NOMO-1 (cell line): Measurements from ENCODE around the gene TMCC2.
A peak's percentile ranks its signal among the peaks of the same experiment; 100 is the strongest.

Experiments
- DNase-seq, 2 experiments: peaks; one replicate each; lab custom pipeline; 2025; ENCODE audit not compliant: unreplicated experiment in 2 of 2; lab: John Stamatoyannopoulos, UW

The TMCC2 gene

DNA sequence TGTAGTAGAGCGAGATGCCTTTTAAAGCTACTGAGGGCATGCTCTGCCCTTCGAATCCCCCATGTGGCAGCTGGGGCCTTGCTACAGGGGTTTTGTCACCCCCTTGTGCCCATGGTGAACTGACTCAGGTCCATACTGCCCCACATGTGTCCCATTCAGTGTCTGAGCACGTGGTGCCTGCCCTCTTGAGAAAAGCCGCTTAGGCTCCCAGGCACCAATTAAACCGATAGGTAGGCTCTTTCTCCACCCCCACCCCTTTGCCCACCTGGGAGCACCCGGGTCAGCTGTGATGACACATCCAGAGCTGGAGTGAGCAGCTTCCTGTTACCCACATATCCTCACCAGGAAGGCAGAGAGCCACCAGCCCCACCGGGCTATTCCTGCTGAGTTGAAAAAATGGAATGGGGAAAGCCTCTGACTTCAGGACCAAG, 30.5 kb downstream of the TMCC2 start:
- DNase-seq: no peak

DNA sequence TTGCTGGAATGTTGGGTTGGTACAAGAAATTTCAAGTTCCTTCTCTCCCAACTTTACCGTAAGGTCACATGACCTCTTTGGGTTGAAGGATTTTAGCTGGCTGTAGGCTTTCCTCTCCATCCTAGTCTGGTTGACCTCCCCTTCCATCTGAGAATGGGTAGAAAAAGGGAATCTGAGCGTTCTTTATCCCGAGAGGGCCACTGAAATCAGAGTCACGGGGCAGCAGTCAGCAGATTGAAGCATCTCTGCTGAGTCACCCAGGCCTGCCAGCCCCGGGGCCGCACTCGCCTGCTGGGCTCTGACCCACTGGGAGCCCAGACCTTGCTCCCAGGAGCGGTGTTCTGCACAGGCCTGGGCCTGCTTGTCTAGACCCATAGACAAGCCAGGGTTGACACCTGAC, 31.0 kb downstream of the TMCC2 start:
- DNase-seq: no peak

DNA sequence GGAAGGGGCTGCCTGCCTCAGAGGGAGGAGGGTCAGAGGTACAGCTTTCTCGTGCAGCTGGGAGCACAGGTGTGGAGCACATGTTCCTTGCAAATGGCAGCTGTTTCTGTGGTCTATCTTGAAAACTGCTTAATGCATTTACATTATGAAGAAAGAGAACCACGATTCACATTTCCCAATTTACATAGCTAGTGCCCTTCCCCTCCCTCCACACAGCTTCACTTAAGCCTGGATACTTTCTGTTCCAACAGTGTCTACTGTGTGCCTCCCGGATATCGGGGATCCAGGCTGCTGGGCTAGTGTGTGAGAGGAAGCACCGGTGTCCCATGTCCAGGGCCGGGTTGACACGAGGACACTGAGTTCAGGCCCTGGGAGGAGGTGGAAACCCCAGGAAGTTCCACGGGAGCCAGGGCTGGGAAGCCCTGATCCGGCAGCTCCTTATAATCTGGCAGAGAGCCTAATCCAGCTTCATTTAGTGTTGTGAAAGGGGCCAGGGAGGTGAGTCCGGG, 31.6 kb downstream of the TMCC2 start:
- DNase-seq: no peak

DNA sequence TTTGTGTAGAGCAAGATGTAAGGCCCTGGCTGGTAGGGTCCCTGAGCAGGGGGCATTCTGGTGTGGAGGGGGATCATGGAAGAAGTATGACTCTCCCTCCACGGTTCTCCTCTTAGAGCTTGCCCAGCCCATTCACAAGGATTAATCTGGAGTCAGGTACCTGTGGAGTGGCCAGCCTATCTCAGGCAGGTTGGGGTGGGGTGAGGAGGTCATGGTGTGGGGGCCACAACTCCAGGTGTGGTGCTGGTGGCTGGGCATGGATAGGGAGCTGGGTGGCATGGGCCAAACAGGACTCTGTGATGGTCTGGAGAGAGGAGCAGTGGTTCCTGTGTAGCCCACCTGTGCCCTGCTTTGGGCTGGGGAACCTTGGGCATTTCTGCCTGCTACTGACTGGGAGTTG, 32.3 kb downstream of the TMCC2 start:
- DNase-seq: no peak

DNA sequence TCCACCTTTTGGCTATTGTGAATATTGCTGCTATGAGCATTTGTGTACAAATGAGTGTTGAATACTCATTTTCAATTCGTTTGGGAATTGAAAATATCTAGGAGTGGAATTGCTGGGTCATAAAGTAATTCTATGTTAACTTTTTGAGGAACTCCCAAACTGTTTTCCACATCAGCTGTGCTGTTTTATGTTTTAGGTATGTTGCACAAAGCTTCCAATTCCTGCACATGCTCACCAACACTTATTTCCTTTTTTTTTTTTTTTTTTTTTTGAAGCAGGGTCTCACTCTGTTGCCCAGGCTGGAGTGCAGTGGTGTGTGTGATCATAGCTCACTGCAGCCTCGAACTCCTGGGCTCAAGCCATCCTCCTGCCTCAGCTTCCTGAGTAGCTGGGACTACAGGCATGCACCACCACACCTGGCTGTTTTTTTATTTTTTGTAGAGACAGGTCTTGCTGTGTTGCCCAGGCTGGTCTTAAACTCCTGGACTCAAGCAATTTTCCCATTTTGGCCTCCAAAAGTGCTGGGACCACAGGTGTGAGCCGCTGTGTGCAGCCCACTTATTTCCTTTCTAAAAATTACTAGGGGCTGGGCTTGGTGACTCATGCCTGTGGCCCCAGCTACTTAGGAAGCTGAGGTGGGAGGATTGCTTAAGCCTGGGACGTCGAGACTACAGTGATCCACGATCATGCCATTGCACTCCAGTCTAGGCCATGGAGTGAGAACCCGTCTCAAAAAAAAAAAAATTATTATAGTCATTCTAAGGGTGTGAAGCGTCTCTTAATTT, 33.4 kb downstream of the TMCC2 start:
- DNase-seq: peak; percentile 37 to 59

DNA sequence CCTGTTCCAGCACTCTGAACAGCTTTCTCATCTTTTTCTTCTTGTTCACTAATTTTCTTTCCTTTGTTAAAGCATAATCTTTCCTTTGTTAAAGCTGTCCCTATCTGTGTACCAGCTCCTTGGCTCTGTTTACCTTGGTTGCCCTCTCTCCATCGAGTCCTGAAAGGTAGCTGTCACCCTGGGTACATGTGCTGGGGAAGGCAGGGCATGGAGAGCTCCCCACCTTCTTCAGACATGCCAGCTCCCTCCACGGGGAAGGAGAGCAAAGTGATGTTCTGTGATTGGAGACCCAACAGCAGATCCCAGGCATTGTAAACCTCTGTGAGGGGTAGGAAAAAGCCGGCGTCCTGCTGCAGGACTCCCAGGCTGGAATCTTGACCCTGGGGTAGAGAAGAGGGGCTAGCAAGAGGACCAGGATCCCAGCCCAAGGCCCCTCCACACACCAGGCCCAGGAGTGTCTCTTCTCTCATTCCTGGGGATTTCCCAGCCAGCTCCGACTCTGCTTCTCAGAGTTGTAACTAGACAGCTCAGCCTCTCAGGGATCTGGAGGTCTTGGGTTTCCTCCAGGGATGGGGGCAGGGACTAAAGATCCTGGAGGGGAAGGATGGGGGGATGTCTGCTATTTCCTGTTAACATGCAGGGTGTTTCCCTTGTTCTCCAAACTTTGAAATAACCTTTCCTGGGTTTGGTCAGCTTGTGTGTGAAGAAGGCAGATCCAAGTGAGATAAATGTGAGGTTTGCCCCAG, 34.4 kb downstream of the TMCC2 start:
- no peak for DNase-seq

DNA sequence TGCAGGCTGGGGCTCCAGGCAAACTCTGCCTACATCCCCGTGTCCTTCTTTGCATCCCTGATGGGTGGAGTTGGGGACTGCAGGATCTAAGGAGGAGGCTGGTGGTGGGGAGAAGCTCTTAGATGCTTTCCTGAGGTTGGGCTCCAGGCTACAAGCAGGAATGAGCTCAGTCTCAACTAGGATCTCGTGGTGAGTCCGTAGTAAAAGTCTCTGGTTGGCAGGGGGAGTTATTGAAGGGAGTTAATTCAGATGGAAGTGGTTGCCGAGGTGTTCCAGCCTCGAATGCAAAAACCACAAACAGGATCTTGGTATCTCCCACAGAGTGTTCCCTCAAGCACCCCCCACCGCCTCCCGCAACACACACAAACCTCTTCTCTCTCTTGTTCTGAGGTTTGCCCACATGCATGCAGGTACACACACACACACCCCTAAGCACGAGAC, 35.0 kb downstream of the TMCC2 start:
- DNase-seq: no peak

DNA sequence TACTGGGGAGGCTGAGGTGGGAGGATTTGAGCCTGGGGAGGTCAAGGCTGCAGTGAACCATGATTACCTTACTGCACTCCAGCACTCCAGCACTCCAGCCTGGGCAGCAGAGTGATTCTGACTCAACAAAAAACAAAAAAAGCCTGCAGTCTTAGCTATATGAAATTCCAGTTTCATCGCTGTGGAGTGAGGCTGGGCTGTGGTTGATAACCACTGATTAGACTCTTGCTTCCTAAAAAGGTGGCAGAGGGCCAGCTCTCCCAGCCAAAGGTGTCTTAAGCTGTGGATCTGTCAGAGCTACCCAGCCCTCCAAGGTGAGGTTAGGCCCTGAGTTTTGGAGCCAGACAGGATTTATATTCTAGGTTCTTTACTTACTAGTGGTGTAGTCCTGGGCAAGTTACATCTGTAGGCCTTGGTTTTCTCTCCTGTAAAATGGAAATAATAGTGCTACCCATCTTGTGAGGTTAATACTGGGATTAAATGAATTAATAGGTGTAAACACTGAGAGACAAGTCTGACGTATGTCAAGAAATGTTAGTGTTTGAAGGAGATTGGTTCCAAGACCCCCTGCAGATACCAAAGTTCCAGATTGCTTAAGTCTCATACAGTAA, 35.9 kb downstream of the TMCC2 start:
- DNase-seq: no peak

DNA sequence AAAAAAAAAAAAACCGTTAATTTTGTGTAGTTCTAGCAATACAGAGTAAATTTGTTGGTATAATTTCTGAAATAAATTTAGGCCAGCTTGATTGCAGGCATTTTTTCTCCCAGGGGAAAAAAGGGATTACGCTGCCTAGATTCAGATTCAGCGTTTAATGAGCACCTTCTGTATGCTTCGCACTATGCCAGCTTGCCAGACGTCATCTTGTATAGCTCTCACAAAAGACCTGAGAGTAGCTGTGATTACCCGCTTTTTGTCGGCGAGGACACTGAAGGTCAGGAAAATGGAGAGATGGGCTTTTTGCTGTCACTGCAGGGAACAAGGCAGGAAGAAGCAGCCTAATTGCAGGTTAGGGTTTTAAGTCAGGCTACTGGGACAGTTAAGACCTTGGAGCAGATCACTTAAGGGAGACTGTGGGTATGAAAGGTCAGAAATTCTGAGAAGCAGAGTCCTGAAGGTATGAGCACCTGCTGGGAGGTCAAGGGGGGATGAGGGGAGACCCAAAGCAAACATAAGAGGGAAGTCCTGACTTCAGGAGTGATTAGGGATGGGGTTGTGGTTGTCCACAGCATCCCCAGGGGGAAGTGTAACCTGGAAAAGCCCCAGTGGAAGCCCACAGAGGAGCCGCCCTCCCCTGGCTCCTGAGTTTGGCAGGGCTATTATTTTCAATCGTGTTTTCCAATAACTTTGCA, 39.0 kb downstream of the TMCC2 start:
- no peak for DNase-seq

DNA sequence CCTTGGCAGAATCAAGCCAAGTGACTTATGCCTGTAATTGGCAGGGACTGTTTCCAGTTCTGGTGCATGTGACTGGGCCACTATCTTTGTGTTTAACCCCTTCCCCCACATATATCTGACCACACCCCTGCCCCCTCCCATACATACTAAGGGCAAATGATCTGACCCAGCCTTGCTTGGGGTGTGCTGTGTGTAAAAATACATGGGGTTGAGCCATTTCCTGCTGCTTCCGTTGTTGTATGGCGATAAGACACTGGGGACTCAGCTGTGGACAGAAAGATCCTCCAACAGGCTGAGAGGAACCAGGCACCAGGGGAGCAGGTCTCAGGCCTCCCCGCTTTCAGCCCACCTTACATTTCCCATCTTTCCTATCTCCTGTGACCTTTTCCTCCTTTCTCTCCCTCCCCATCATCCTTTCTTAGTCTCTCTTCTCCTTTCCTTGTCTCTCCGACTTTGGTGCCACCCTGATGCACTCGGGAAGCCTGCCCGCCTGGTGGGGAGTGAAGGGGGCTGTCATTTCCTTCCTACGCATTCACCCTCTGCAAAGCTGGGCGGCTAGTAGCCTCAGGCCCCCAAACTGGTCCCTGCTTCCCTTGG, 39.7 kb downstream of the TMCC2 start:
- peak; percentile 7 to 36 for DNase-seq

DNA sequence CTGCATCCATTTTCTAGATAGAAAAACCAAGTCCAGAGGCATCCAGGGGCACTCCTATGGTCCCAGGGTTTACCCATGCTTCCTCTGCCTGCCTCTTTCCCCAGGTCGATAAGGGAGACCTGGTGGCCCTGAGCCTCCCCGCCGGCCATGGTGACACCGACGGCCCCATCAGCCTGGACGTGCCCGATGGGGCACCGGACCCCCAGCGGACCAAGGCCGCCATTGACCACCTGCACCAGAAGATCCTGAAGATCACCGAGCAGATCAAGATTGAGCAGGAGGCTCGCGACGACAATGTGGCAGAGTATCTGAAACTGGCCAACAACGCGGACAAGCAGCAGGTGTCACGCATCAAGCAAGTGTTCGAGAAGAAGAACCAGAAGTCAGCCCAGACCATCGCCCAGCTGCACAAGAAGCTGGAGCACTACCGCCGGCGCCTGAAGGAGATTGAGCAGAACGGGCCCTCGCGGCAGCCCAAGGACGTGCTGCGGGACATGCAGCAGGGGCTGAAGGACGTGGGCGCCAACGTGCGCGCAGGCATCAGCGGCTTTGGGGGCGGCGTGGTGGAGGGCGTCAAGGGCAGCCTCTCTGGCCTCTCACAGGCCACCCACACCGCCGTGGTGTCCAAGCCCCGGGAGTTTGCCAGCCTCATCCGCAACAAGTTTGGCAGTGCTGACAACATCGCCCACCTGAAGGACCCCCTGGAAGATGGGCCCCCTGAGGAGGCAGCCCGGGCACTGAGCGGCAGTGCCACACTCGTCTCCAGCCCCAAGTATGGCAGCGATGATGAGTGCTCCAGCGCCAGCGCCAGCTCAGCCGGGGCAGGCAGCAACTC, 41.3 kb downstream of the TMCC2 start:
- no peak for DNase-seq

DNA sequence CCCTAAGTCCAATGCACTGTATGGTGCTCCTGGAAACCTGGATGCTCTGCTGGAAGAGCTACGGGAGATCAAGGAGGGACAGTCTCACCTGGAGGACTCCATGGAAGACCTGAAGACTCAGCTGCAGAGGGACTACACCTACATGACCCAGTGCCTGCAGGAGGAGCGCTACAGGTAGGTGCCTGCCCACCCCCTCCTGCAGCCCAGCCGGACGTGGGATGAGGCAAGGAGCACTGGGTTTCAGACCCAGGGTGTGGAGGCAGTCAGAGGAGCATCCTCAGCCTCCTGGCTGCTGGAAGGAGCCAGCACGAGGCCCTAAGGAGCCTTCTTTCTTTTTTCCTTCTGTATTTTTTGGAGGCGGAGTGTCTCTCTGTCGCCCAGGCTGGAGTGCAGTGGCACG, 42.0 kb downstream of the TMCC2 start:
- no peak for DNase-seq

DNA sequence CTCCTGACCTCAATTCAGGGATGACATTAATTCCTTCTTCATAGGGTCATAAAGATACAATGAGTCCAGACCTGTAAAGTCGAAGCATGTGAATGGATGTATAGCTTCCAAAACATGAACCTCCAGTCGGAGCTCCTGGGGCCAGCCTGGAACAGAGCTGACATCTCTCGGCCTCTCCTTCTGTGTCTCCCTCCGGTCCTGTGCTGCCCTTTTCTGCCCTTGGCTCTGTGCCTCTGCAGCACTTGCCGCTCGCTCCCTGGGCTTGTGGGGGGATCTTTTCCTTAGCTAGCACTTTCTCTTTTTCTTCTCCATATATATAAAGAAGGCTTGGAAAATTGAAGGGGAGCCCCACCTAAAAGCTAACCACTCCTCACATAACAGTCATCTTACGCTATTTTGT, 42.5 kb downstream of the TMCC2 start:
- no peak for DNase-seq

DNA sequence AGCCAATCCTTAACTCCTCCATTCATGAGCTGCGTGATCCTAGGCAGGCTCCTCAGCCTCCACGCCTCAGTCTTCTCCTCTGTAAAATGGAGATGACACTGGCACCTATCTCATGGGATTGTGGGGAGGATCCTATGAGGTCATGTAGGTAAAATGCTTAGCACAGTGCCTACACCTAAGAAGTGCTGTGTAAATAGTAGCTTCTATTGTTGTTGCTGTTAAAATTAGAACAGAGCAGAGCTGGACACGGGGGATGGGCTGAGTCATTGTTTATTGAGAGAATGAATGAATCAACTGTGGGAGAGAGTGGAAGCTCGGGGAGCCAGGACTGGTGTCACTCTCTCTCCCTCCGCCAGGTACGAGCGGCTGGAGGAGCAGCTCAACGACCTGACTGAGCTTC, 43.0 kb downstream of the TMCC2 start:
- DNase-seq: no peak

DNA sequence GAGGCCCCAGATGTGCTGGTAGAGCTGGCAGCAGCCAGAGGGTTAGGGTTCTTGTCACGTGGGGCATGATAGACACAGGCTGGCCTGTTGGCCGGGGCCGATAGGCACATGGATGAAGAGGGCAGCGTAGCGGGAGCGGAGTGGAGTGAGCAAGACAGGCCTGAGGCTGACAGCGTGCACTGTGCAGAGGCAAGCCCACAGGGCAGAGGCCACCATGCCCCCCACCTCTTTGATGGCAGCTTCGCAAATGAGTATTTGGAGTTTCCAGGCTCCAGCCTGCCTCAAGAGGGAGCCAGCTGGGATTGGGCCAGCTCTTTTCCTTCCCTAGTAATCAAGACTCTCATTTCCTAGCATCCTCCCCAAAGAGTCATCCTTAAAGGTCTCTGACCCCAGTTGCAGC, 43.5 kb downstream of the TMCC2 start:
- no peak for DNase-seq

DNA sequence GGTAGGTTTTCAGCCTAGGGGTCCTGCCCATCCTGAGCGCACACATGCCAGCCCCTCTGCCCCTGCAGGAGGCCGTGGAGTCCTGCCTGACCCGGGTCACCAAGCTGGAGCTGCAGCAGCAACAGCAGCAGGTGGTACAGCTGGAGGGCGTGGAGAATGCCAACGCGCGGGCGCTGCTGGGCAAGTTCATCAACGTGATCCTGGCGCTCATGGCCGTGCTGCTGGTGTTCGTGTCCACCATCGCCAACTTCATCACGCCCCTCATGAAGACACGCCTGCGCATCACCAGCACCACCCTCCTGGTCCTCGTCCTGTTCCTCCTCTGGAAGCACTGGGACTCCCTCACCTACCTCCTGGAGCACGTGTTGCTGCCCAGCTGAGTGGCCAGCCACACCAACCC, 44.0 kb downstream of the TMCC2 start:
- DNase-seq: no peak

DNA sequence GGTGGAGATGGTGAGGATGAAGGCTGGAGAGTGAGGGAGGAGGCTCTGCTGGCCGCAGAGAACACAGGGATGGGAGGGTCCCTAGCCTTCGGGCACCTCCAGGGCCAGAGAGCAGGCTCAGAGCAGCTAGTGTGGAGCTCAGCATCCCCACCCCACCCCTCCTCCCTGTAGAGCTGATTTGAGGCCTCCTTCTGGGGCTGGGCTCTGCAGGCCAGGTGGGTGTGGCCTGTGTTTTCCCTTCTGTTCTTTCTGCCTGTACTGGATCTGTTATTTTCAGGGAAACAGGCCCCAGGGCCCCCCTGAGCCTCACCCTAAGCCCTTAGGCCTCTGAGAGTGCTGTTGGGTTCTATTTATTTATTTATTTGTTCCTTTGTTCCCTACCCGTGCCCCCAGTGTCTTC, 44.8 kb downstream of the TMCC2 start:
- no peak for DNase-seq

DNA sequence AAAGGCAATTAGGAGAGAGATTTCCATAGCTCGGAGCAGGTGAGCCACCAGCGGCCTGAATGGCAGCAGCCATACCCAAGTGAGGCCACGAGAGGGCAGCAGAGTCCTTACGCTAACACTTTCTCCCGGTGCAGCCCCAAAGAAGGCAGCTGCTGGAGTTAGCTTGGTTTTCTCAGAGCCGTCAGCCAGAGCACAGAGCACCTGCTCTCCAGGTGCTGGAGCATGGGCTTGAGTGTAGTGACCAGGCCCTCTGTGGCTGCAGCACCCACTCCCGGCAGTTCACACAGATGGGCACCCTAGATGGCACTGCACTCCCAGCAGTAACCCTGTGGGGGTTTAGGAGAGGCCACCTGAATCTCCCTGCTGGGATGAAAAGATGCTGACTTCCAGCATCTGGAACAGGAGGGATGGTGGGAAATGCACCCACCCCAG, 45.8 kb downstream of the TMCC2 start:
- peak; percentile 63 to 70 for DNase-seq

DNA sequence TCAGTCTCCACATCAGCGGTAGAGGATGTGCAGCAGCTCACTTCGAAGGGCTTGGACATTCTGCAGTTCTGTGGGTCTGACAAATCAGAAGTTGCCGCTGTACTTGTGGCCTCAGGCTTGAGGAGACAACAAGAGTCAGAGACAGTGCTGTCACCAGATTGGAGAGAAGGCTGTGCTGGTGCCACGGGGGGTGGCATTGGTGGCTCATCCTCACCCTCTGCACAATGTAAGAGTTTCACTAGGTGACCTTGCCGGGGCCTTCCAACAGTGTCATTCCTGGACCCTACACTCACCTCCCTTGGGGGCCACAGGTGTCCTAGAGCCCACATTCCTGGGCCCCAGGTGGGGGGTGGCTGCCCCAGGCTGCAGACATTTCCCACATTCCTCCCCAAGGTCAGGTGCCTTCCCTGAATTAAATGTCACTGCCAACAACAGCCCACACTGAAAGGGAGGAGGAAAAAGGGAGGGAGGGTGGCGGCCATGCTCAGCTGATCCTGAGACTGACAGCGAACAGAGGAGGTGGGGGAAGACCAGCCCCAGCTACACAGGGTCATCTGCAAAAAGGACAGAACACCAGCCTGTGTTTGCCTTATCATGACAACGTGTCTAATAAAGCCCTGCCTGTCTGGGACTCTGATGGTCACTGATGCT, 46.4 kb downstream of the TMCC2 start:
- DNase-seq: no peak
